ENCODE measurements around the gene TMEM198.

TMEM198 gene

GRCh38 chr2:219545295-219545942 is 1.6 kb downstream of the TMEM198 start:
- DNase-seq (ENCODE audit: low read depth in 3 of 3), result no peak

- no peak for DNase-seq (ENCODE audit: low read depth in 3 of 3)
These were observed 2.1 kb downstream of the TMEM198 start for GRCh38 chr2:219545943-219546352.

DNA sequence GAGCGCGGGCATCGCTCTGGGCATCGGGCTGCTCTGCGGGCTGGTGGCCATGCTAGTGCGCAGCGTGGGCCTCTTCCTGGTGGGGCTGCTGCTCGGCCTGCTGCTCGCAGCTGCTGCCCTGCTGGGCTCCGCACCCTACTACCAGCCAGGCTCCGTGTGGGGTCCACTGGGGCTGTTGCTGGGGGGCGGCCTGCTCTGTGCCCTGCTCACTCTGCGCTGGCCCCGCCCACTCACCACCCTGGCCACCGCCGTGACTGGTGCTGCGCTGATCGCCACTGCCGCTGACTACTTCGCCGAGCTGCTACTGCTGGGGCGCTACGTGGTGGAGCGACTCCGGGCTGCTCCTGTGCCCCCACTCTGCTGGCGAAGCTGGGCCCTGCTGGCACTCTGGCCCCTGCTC is 3.8 kb downstream of the TMEM198 start:
- DNase-seq (ENCODE audit: low read depth in 3 of 3), result no peak

- DNase-seq (ENCODE audit: low read depth in 3 of 3), result no peak
These were observed 5.2 kb downstream of the TMEM198 start for GRCh38 chr2:219548990-219549389.

- no peak for DNase-seq (ENCODE audit: low read depth in 3 of 3)
These were observed 5.8 kb downstream of the TMEM198 start for GRCh38 chr2:219549619-219550018.

DNA sequence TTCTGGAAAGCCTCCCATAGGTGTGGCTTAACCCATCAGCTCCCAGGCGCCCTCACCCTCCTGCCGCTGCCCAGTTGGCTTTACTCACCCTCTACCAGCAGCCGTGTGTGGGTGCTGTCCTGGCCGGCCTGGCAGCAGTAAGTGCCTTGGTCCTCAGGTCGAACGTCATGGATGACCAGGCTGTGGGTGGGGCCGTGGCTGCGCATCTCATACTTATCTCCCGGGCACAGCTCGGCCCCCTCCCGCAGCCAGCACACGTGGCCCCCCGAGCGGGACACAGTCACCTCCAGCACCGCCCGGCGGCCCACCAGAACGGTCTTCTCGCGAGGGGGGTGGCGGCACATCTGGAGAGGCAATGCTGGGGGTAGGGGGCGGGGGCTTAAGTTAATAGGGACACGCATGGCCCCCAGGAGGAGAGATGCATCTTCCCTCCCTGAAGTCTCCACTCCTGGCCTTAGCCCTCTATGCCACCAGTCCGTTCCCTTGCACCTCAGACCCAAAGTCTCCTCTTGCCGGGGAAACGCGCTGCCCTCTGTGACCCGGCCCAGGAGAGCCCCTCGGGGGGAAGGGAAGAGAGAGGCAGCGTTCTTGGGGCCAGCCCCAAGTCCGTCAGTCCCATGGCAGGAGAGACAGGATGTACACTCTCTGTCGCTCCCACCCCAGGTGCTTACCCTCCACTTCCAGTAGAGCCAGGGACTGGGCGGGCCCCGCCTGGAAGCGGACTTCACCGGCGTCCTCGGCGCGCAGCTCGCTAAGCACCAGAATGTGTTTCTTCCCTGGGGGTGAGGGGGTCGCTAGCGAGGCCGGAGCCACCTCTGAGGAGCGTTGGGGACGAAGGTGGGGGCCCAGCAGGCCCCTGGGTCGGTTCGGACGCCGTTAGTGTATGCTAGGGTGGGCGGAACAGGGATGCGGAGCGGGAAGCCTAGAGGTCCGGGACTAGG is 7.9 kb downstream of the TMEM198 start:
- DNase-seq (ENCODE audit: low read depth in 3 of 3), result no peak

GRCh38 chr2:219552382-219553167 is 8.7 kb downstream of the TMEM198 start:
- DNase-seq (ENCODE audit: low read depth in 3 of 3), result peak; percentile 65 to 79 (median 66)

- DNase-seq (ENCODE audit: low read depth in 3 of 3), result no peak
These were observed 9.3 kb downstream of the TMEM198 start for GRCh38 chr2:219553168-219553417.

- no peak for DNase-seq (ENCODE audit: low read depth in 3 of 3)
These were observed 9.7 kb downstream of the TMEM198 start for GRCh38 chr2:219553463-219553963.

- no peak for DNase-seq (ENCODE audit: low read depth in 3 of 3)
These were observed 10.5 kb downstream of the TMEM198 start for GRCh38 chr2:219554350-219554749.

DNA sequence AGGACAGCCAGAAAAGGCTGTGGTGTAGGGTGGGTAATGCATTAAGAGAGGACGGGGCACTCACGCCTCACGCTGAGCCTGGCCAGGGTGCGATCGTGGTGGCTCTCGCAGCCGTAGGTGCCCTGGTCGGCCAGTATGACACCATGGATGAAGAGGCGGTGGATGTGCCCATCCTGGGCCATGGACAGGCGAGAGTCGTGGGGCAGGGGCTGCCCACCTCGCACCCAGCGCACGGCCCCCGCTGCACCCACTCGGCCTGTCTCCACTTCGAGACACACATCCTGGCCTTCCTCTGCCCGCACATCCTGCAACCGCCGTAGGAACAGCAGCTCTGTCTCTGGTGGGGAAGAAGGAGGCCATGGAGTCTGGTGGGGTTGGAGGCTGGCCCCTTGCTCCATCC is 12.1 kb downstream of the TMEM198 start:
- DNase-seq (ENCODE audit: low read depth in 3 of 3), result no peak

- no peak for DNase-seq (ENCODE audit: low read depth in 3 of 3)
These were observed 12.6 kb downstream of the TMEM198 start for GRCh38 chr2:219556413-219556812.

- no peak for DNase-seq (ENCODE audit: low read depth in 3 of 3)
These were observed 13.5 kb downstream of the TMEM198 start for GRCh38 chr2:219557320-219557719.

GRCh38 chr2:219557791-219558785 is 14.3 kb downstream of the TMEM198 start:
- DNase-seq (ENCODE audit: low read depth in 3 of 3), result no peak

GRCh38 chr2:219559156-219559915 is 15.5 kb downstream of the TMEM198 start:
- no peak for DNase-seq (ENCODE audit: low read depth in 3 of 3)

DNA sequence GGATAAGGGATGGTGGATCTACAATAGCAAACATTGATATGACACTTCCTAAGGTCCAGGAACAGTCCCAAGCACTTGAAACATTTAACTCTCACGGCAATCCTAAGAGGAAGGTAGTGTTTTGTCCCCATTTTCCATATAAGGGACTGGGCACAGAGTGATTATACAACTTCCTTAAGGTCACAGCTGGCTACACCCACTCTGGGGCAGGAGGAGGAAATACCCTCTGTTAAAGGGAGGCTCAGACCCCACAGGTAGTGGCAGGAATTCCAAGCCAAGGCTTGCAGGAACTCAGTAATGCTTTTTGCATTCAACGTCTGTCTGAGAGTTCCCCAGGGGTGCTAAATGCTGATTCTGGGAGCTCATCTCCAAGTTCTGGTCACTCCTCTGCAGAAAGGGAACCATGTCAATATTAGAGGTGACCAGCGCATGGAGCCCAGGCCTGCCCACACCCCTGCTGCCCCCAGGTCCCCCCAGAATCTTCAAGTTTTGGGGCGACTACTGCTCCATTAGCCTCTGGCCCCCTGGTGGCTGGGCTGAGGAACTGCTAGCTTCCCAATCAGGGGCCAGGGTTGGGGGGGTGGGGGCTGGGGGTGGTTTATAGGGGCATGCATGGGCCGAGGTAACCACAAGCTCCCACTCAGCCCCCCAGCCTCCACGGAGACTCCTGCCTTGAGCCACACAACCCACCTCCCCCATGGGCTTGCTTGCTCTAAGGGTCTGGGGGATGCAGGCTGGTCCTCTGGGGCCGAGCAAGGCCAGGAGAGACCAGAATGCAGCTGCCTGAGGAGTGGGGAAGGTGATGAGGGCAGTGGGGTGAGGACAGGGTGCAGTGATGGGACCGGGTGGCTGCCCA is 16.4 kb downstream of the TMEM198 start:
- no peak for DNase-seq (ENCODE audit: low read depth in 3 of 3)

- no peak for DNase-seq (ENCODE audit: low read depth in 3 of 3)
These were observed 17.0 kb downstream of the TMEM198 start for GRCh38 chr2:219560893-219561178.

- no peak for DNase-seq (ENCODE audit: low read depth in 3 of 3)
These were observed 17.6 kb downstream of the TMEM198 start for GRCh38 chr2:219561179-219562048.

All from stimulated activated CD4-positive, alpha-beta T cell treated with anti-CD3 and anti-CD28 coated beads, TNF-alpha, amount 100 ng/mL, for 24 hours (primary cell).